HepG2 (cell line): ENCODE data around the gene SLC1A4. TPM values are rescaled to one million over a fixed set of nuclear protein-coding genes. Genes with fewer than 3 reads are reported as not detected.

Source experiments
- AKNA ChIP-seq: sonication (generic); formaldehyde crosslinking; IDR thresholded peaks from 2 replicates; pipeline ENCODE4 v1.4.0; 2020; ENCODE audit warnings: missing genetic modification reagents, borderline replicate concordance
- ARID2 ChIP-seq: sonication (generic); formaldehyde crosslinking; IDR thresholded peaks from 2 replicates; pipeline ENCODE4 v1.8.1; 2022; ENCODE audit warnings: mild to moderate bottlenecking, missing genetic modification reagents, borderline replicate concordance
- BORCS8-MEF2B ChIP-seq: sonication (generic); formaldehyde crosslinking; IDR thresholded peaks from 2 replicates; pipeline ENCODE4 v1.8.0; 2022; ENCODE audit warnings: mild to moderate bottlenecking, missing genetic modification reagents
- CBX1 ChIP-seq: IDR thresholded peaks from one replicate; pipeline ENCODE4 v1.6.1; 2016; ENCODE audit warnings: antibody characterized with exemption, low read depth
- GMEB1 ChIP-seq: sonication (generic); formaldehyde crosslinking; IDR thresholded peaks from 2 replicates; pipeline ENCODE4 v1.5.1; 2020; ENCODE audit warnings: missing genetic modification reagents, mild to moderate bottlenecking, borderline replicate concordance
- GZF1 ChIP-seq: sonication (generic); formaldehyde crosslinking; IDR thresholded peaks from 2 replicates; pipeline ENCODE4 v1.5.1; 2020; ENCODE audit warnings: mild to moderate bottlenecking, missing genetic modification reagents
- KDM5B ChIP-seq: sonication (generic); formaldehyde crosslinking; IDR thresholded peaks from 2 replicates; pipeline ENCODE4 v1.4.0; 2020; ENCODE audit warnings: missing genetic modification reagents, mild to moderate bottlenecking, borderline replicate concordance
- MED1 ChIP-seq: sonication (generic); formaldehyde crosslinking; IDR thresholded peaks from 2 replicates; pipeline ENCODE4 v1.4.0; 2020; ENCODE audit warnings: missing genetic modification reagents
- SMAD9 ChIP-seq: sonication (generic); formaldehyde crosslinking; IDR thresholded peaks from 2 replicates; pipeline ENCODE4 v1.5.1; 2020; ENCODE audit warnings: mild to moderate bottlenecking, missing genetic modification reagents
- SP4 ChIP-seq: sonication (generic); formaldehyde crosslinking; IDR thresholded peaks from 2 replicates; pipeline ENCODE4 v1.8.1; 2023; ENCODE audit warnings: mild to moderate bottlenecking, missing genetic modification reagents
- STAT6 ChIP-seq: sonication (generic); formaldehyde crosslinking; IDR thresholded peaks from 2 replicates; pipeline ENCODE4 v1.4.0; 2020; ENCODE audit warnings: missing genetic modification reagents, mild to moderate bottlenecking, borderline replicate concordance
- ZFP37 ChIP-seq: sonication (generic); formaldehyde crosslinking; IDR thresholded peaks from 2 replicates; pipeline ENCODE4 v1.4.0; 2020; ENCODE audit warnings: missing genetic modification reagents, borderline replicate concordance
- ZNF556 ChIP-seq: sonication (generic); formaldehyde crosslinking; IDR thresholded peaks from 2 replicates; pipeline ENCODE4 v1.4.0; 2020; ENCODE audit warnings: mild to moderate bottlenecking, missing genetic modification reagents, borderline replicate concordance
- ZNF615 ChIP-seq: sonication (generic); formaldehyde crosslinking; IDR thresholded peaks from 2 replicates; pipeline ENCODE4 v1.5.0; 2020; ENCODE audit warnings: mild to moderate bottlenecking, missing genetic modification reagents, borderline replicate concordance
- polyA plus RNA-seq, 8 experiments: library from polyadenylated mRNA; depleted of rRNA in 3 of 8; stranded (reverse) in 7 of 8; unstranded in 1 of 8; fragments of >200 nt; fragmentation: Illumina TruSeq in 4 of 8; extraction: Trizol in 4 of 8; gene quantifications; 2 replicates each; pipeline versions ENCODE4 v1.2.1 to v1.2.3, GENCODE V29; 2011 to 2016; ENCODE audit warnings: low read depth in 4 of 8, missing spikeins in 1 of 8, mixed read lengths in 1 of 8; ENCODE audit not compliant: insufficient read depth in 1 of 8
- total RNA-seq, 5 experiments: library from RNA; depleted of rRNA; stranded (reverse); fragments of >200 nt; fragmentation: Illumina TruSeq; extraction: Trizol; gene quantifications; 2 replicates each; pipeline ENCODE4 v1.2.3, GENCODE V29; 2016; ENCODE audit warnings: low read depth in 1 of 5

The SLC1A4 gene
- total and polyA plus RNA-seq, 2 of the 13 experiments (the other 11 are each of a cell fraction or from before 2014, with no cell fraction given) = 21.0 to 39.6 TPM

- TF ChIP-seq SMAD9 (CRISPR knock-in tag) (no peak), KDM5B (peak; percentile 24; the same call in 1 of the 2 replicates), CBX1 (no peak), GMEB1 (CRISPR knock-in tag) (peak; percentile 33; the same call in 1 of the 2 replicates), BORCS8-MEF2B (CRISPR knock-in tag) (no peak), GZF1 (CRISPR knock-in tag) (no peak), ZFP37 (peak; percentile 92), AKNA (CRISPR knock-in tag) (no peak), ZNF556 (peak; percentile 46; the same call in 1 of the 2 replicates), SP4 (CRISPR knock-in tag) (no peak), ZNF615 (CRISPR knock-in tag) (no peak), STAT6 (no peak), ARID2 (CRISPR knock-in tag) (0 out of 2 replicates have a peak, but pooled peaks have one; percentile 33), MED1 (CRISPR knock-in tag) (peak; percentile 78)
Observed at GRCh38 chr2:64943387-64944150, 45.6 kb upstream of the SLC1A4 start (continued).
